GM06990 (cell line): ENCODE data around the gene TMEM165.

Experiments
- DNase-seq: peaks from one replicate; pipeline ENCODE4 v3.0.0-alpha.2; 2011; ENCODE audit not compliant: insufficient read length; ENCODE audit errors: extremely low read depth
- H3K27me3 ChIP-seq: replicated peaks from 2 replicates; pipeline ENCODE4 v1.6.0; 2011; ENCODE audit warnings: low read length; ENCODE audit not compliant: control insufficient read depth, insufficient read depth
- H3K36me3 ChIP-seq: 2 replicates; pipeline ENCODE4 v1.5.1; 2011; ENCODE audit warnings: low read length; ENCODE audit not compliant: control insufficient read depth, insufficient read depth
- H3K4me3 ChIP-seq: replicated peaks from 2 replicates; pipeline ENCODE4 v1.5.1; 2011; ENCODE audit warnings: low read depth, mild to moderate bottlenecking, control low read depth, low read length
- CTCF ChIP-seq: IDR thresholded peaks from 2 replicates; pipeline ENCODE4 v1.5.1; 2011; ENCODE audit warnings: low read length, control low read depth, mild to moderate bottlenecking, inconsistent platforms; ENCODE audit not compliant: insufficient read depth, poor library complexity, severe bottlenecking

Gene TMEM165

GRCh38 chr4:55376698-55377097 is 19.1 kb upstream of the TMEM165 start:
- Histone ChIP-seq H3K4me3 (no peak overlapping the region), H3K27me3 (no peaks in the 10 kb centered on the region), H3K36me3 (no peaks in the 10 kb centered on the region)
- TF ChIP-seq CTCF: no peak
- DNase-seq: no peak

DNA sequence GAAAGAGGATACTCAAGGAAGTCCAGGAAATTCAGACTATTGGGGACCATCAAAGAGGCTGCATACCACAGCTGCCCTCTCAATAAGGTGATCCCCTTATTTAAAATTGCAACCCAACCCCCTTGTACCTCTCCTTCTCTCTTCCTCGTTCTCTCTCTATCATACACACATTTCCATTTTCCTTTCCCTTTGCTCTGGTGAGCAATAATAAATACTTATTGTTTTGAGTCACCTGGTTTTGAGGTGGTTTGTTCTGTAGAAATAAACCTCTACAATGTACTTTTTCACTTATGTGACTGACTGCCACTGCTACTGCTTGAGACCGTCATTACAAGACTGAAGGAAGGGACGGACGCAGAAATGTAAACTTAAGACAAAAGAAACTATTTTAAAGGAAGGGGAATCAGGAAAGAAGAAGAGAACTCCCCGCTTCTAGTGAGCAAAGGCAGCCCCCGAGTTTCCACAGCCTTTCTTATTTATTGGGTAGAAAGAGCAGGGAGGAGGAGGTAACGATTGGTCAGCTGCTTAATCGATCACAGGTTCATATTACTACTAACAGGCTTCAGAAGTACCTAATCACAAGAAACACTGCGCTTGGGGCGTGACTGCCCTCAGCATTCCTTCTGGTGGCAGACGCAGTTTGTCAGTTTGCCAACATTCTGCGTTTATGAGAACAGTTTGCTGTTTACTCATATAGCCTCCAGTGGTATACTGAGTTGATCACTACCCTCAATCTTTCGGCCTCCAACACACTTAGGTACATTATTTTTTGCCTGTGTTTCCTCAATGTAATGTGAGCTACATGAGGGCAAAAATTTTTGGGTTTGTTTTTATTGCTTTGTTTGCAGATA is 16.9 kb upstream of the TMEM165 start:
- no peak for DNase-seq

DNA sequence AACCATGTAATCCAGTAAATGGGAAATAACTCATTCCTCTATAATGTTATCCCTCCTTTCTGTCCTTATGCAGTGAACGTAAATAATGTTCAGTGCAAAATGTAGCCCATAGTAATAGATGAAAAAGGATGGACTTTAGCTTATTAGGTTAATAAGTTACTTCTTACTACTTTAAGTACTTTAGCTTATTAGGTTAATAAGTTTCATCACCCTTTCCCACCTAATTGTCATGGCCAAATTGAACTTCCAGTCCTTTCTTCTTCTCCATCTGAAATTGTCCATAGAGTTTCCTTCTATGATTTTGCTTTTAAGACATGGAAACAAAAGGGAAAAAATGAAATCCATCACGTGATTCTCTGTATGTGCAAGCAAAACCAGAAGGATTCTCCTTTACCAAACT is 15.2 kb upstream of the TMEM165 start:
- Histone ChIP-seq H3K4me3 (no peak overlapping the region), H3K27me3 (no peaks in the 10 kb centered on the region), H3K36me3 (no peaks in the 10 kb centered on the region)
- no peak for DNase-seq
- no peak for TF ChIP-seq CTCF

More for the DNA sequence above, 16.9 kb upstream of the TMEM165 start:
- H3K27me3 ChIP-seq: no peaks in the 10 kb centered on the region
- TF ChIP-seq CTCF: no peak
- no peak overlapping the region for H3K4me3 ChIP-seq
- no peaks in the 10 kb centered on the region for H3K36me3 ChIP-seq

DNA sequence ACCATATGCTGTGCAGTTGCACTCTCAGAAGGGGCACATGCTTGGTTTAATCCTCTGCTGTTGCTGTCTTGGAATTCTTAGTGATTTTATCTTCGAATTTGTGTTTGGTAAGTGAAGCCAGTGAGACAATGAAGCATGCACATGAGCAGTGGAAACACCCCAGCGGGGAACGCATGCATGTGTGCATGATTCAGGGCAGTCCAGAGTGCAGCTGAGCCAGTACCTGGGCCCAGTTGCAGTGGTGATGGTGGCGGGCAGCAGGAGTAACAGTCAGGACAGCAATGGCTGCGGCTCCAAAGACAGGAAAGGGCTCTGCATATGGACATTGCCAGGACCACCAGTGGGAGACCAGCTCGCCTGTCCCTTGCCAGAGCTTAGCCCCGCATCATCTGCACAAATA is 14.3 kb upstream of the TMEM165 start:
- Histone ChIP-seq H3K36me3 (no peaks in the 10 kb centered on the region), H3K4me3 (no peak overlapping the region), H3K27me3 (no peaks in the 10 kb centered on the region)
- DNase-seq: no peak
- no peak for TF ChIP-seq CTCF

GRCh38 chr4:55382488-55383003 is 13.2 kb upstream of the TMEM165 start:
- H3K4me3 ChIP-seq: no peak overlapping the region
- no peak for TF ChIP-seq CTCF
- no peaks in the 10 kb centered on the region for H3K27me3 ChIP-seq
- DNase-seq: no peak
- no peaks in the 10 kb centered on the region for H3K36me3 ChIP-seq
